Measurements from ENCODE around the gene TFCP2L1.

DNA sequence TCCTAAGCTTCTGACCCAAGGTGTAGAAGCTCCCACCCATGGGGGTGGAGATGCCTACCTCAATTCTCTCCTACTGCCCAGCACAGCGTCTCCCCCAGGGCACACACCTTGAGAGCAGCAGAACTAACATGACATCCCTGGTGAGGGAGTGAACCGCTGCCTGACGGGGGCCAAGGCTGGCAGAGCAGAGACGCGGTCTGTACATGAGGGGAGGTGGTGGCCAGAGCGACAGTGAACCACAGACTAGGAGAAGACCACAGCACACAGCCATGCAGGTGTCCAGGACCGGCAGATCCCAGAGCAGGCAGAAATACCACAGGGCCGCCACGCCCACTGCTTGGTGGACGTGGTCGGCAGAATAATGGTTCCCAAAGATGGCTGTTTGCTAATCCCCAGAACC is 40.4 kb downstream of the TFCP2L1 start:
- TF ChIP-seq CTCF (IDR thresholded peaks at IDR 0.05; ENCODE audit: insufficient read depth, low read depth, low read length) (no peak), EZH2 (IDR thresholded peaks at IDR 0.05; ENCODE audit: insufficient read depth, low read length) (no peak)
